ENCODE results near the gene QKI. TPM values are rescaled to one million over a fixed set of nuclear protein-coding genes. Genes with fewer than 3 reads are reported as not detected.

QKI gene
- total RNA-seq, 1 experiment from 2014 or later: 64.3 TPM

DNA sequence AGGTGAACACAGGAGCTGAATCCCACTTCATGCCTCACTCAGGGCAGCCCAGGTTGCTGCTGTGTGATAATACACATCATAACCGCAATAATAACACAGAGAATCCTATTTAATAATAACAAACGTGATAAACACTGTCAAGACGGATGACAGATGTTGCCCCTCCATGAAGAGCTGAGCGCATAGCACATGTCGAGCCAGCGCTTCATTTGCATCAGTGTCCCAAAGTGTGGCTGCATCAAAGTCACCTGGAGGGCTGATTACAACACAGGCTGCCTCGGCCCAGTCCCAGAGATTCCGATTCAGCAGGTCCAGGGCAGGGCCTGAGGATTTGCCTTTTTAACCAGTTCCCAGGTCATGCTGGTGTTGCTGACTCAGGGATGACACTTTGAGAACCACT lies 198.5 kb downstream of the QKI start:
- BruUV-seq (replicated peaks): no TSS peak
- no peaks in the 10 kb centered on the region for H3K36me3 ChIP-seq (ENCODE audit: low read depth, low read length)
- POLR2A ChIA-PET (ENCODE audit: unreplicated experiment): no interaction called here
- H3K4me2 ChIP-seq (ENCODE audit: low read length): no peak overlapping the region
- intact Hi-C loops (cut with micrococcal nuclease): no loop called here
- no peaks in the 10 kb centered on the region for H3K79me2 ChIP-seq (ENCODE audit: low read length)
- ATAC-seq (no peak), DNase-seq (no peak)
- CTCF ChIA-PET: no interaction called here
- no peak overlapping the region for H2AFZ ChIP-seq (ENCODE audit: low read length)
- H3K9ac ChIP-seq (ENCODE audit: low read length): no peak overlapping the region
- TF ChIP-seq, protein P1, sequence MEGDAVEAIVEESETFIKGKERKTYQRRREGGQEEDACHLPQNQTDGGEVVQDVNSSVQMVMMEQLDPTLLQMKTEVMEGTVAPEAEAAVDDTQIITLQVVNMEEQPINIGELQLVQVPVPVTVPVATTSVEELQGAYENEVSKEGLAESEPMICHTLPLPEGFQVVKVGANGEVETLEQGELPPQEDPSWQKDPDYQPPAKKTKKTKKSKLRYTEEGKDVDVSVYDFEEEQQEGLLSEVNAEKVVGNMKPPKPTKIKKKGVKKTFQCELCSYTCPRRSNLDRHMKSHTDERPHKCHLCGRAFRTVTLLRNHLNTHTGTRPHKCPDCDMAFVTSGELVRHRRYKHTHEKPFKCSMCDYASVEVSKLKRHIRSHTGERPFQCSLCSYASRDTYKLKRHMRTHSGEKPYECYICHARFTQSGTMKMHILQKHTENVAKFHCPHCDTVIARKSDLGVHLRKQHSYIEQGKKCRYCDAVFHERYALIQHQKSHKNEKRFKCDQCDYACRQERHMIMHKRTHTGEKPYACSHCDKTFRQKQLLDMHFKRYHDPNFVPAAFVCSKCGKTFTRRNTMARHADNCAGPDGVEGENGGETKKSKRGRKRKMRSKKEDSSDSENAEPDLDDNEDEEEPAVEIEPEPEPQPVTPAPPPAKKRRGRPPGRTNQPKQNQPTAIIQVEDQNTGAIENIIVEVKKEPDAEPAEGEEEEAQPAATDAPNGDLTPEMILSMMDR (conservative IDR thresholded peaks at IDR 0.05; ENCODE audit: low read depth, low read length): no peak
- TF ChIP-seq EZH2 (IDR thresholded peaks at IDR 0.05; ENCODE audit: low read length, unreplicated experiment): no peak
- no peak for TF ChIP-seq EZH2phosphoT487 (IDR thresholded peaks at IDR 0.05; ENCODE audit: borderline replicate concordance, low read length)
- H3K27me3 ChIP-seq (ENCODE audit: low read length): no peaks in the 10 kb centered on the region
- no peaks in the 10 kb centered on the region for H3K9me2 ChIP-seq (replicated peaks; ENCODE audit: low read length)
- H3K4me3 ChIP-seq (ENCODE audit: low read length): no peak overlapping the region
- H4K20me1 ChIP-seq (ENCODE audit: low read length): no peaks in the 10 kb centered on the region
- H3F3A ChIP-seq (ENCODE audit: low read length, unreplicated experiment): no peaks in the 10 kb centered on the region
- H3K9me3 ChIP-seq (ENCODE audit: low read length): no peaks in the 10 kb centered on the region
- no peaks in the 10 kb centered on the region for H3K4me1 ChIP-seq (ENCODE audit: insufficient read depth, low read length)
- no peak overlapping the region for H3K27ac ChIP-seq (ENCODE audit: low read length)

DNA sequence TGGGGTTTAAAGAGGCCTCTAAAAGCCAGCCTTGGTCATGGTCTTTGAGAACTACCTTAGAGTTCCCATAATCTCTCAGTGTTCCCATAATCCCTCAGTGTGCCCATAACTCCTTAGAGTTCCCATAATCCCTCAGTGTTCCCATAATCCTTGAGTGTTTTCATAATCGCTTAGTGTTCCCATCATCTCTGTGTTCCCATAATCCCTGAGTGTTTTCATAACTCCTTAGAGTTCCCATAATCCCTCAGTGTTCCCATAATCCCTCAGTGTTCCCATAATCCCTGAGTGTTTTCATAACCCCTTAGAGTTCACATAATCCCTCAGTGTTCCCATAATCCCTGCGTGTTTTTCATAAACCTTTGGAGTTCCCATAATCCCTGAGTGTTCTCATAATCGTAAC lies 199.2 kb downstream of the QKI start:
- ChIA-PET POLR2A (ENCODE audit: unreplicated experiment) (no interaction called here), CTCF (no interaction called here)
- Histone ChIP-seq H4K20me1 (ENCODE audit: low read length) (no peaks in the 10 kb centered on the region), H3K9ac (ENCODE audit: low read length) (no peak overlapping the region), H3K9me3 (ENCODE audit: low read length) (no peaks in the 10 kb centered on the region), H3K79me2 (ENCODE audit: low read length) (no peaks in the 10 kb centered on the region), H3K9me2 (replicated peaks; ENCODE audit: low read length) (no peaks in the 10 kb centered on the region), H3K4me1 (ENCODE audit: insufficient read depth, low read length) (no peaks in the 10 kb centered on the region), H2AFZ (ENCODE audit: low read length) (no peak overlapping the region), H3K27me3 (ENCODE audit: low read length) (no peaks in the 10 kb centered on the region), H3F3A (ENCODE audit: low read length, unreplicated experiment) (no peaks in the 10 kb centered on the region), H3K4me2 (ENCODE audit: low read length) (no peak overlapping the region), H3K4me3 (ENCODE audit: low read length) (no peak overlapping the region), H3K36me3 (ENCODE audit: low read depth, low read length) (no peaks in the 10 kb centered on the region), H3K27ac (ENCODE audit: low read length) (no peak overlapping the region)
- ATAC-seq (no peak), DNase-seq (no peak)
- intact Hi-C loops (cut with micrococcal nuclease): no loop called here
- TF ChIP-seq EZH2phosphoT487 (IDR thresholded peaks at IDR 0.05; ENCODE audit: borderline replicate concordance, low read length): no peak
- TF ChIP-seq, protein P1 (conservative IDR thresholded peaks at IDR 0.05; ENCODE audit: low read depth, low read length): no peak
- TF ChIP-seq EZH2 (IDR thresholded peaks at IDR 0.05; ENCODE audit: low read length, unreplicated experiment): no peak
- BruUV-seq (replicated peaks): no TSS peak

DNA sequence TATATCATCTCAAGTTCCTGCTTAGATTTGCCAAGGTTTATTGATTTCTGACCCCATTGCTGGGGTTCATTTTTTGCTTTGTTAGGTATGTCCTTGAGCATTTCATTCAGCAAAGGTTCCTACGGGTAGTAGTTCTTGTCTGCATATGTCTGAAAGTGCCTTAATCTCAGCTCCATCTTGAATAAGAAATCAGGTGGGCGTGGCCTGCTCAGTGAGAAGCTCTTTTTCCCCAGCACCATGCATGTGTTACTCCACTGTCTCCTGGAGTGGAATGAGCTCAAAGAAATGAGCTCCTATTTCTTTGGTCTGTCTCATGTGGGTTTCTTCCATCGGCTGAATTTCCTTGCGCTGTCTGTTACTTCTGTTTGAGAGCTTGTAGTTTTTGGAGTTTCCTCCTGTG lies 201.9 kb downstream of the QKI start:
- no peaks in the 10 kb centered on the region for H3K9me2 ChIP-seq (replicated peaks; ENCODE audit: low read length)
- no peaks in the 10 kb centered on the region for H3K79me2 ChIP-seq (ENCODE audit: low read length)
- no TSS peak for BruUV-seq (replicated peaks)
- ATAC-seq (no peak), DNase-seq (no peak)
- ChIA-PET CTCF (no interaction called here), POLR2A (ENCODE audit: unreplicated experiment) (interaction anchor here (0.5 kb wide), 1 partner anchor 10 kb away, joined by 3 read pairs; no protein-coding TSS in a partner anchor)
- no peak overlapping the region for H3K4me3 ChIP-seq (ENCODE audit: low read length)
- H3K27me3 ChIP-seq (ENCODE audit: low read length): no peaks in the 10 kb centered on the region
- H2AFZ ChIP-seq (ENCODE audit: low read length): no peak overlapping the region
- no peaks in the 10 kb centered on the region for H3K9me3 ChIP-seq (ENCODE audit: low read length)
- no peaks in the 10 kb centered on the region for H3F3A ChIP-seq (ENCODE audit: low read length, unreplicated experiment)
- no peak overlapping the region for H3K9ac ChIP-seq (ENCODE audit: low read length)
- H3K4me1 ChIP-seq (ENCODE audit: insufficient read depth, low read length): no peaks in the 10 kb centered on the region
- no peak overlapping the region for H3K27ac ChIP-seq (ENCODE audit: low read length)
- no peaks in the 10 kb centered on the region for H4K20me1 ChIP-seq (ENCODE audit: low read length)
- no peaks in the 10 kb centered on the region for H3K36me3 ChIP-seq (ENCODE audit: low read depth, low read length)
- intact Hi-C loops (cut with micrococcal nuclease): no loop called here
- H3K4me2 ChIP-seq (ENCODE audit: low read length): no peak overlapping the region
- TF ChIP-seq, protein P1 (conservative IDR thresholded peaks at IDR 0.05; ENCODE audit: low read depth, low read length): no peak
- TF ChIP-seq EZH2 (IDR thresholded peaks at IDR 0.05; ENCODE audit: low read length, unreplicated experiment): no peak
- TF ChIP-seq EZH2phosphoT487 (IDR thresholded peaks at IDR 0.05; ENCODE audit: borderline replicate concordance, low read length): no peak

Data from PC-3 (cell line).